Neutrophil (primary cell): ENCODE measurements around the gene THRAP3.

Source experiments
- H3K27ac ChIP-seq: fragments of 200-600 bp; sonication (generic); 2 replicates; pipeline ENCODE4 v1.5.1; 2016; ENCODE audit warnings: mild to moderate bottlenecking, moderate library complexity
- H3K27me3 ChIP-seq: fragments of 200-600 bp; sonication (generic); 2 replicates; pipeline ENCODE4 v1.6.0; 2016; ENCODE audit warnings: mild to moderate bottlenecking
- H3K36me3 ChIP-seq: fragments of 200-600 bp; sonication (generic); 2 replicates; pipeline ENCODE4 v1.5.1; 2017
- H3K4me1 ChIP-seq, 2 experiments: fragments of 200-600 bp in 1 of 2; sonication (generic) in 1 of 2; 1 replicate in 1 of 2; 2 replicates in 1 of 2; pipeline versions ENCODE4 v1.5.1 to v1.6.1; 2013 to 2016; ENCODE audit warnings: low read depth in 1 of 2, low read length in 1 of 2, mild to moderate bottlenecking in 1 of 2, moderate library complexity in 1 of 2; ENCODE audit not compliant: control insufficient read depth in 1 of 2, insufficient read depth in 1 of 2
- H3K4me3 ChIP-seq, 2 experiments: fragments of 200-600 bp in 1 of 2; sonication (generic) in 1 of 2; 1 replicate in 1 of 2; 2 replicates in 1 of 2; pipeline ENCODE4 v1.5.1; 2013 to 2016; ENCODE audit warnings: low read depth in 1 of 2, low read length in 1 of 2, mild to moderate bottlenecking in 1 of 2, moderate library complexity in 1 of 2
- H3K9me3 ChIP-seq: fragments of 200-600 bp; sonication (generic); 2 replicates; pipeline ENCODE4 v1.5.1; 2016
- TF ChIP-seq, protein P1 (sequence below): fragments of 200-600 bp; sonication (generic); IDR thresholded peaks from 2 replicates; pipeline ENCODE4 v1.5.1; 2016; ENCODE audit warnings: antibody characterized with exemption

Gene THRAP3

DNA sequence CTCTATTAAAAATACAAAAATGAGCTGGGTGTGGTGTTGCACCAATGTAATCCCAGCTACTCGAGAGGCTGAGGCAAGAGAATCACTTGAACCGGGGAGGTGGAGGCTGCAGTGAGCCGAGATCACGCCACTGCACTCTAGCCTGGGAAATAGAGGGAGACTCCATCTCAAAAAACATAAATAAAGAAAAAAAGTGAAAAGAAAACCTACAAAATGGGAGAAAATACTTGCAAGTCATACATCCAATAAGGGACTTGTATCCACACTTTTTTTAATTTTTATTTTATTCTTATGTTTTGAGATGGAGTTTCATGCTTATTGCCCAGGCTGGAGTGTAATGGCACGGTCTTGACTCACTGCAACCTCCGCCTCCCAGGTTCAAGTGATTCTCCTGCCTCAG is 52.4 kb downstream of the THRAP3 start:
- H3K9me3 ChIP-seq = no peaks in the 10 kb centered on the region
- no peaks in the 10 kb centered on the region for H3K4me1 ChIP-seq
- TF ChIP-seq, protein P1, sequence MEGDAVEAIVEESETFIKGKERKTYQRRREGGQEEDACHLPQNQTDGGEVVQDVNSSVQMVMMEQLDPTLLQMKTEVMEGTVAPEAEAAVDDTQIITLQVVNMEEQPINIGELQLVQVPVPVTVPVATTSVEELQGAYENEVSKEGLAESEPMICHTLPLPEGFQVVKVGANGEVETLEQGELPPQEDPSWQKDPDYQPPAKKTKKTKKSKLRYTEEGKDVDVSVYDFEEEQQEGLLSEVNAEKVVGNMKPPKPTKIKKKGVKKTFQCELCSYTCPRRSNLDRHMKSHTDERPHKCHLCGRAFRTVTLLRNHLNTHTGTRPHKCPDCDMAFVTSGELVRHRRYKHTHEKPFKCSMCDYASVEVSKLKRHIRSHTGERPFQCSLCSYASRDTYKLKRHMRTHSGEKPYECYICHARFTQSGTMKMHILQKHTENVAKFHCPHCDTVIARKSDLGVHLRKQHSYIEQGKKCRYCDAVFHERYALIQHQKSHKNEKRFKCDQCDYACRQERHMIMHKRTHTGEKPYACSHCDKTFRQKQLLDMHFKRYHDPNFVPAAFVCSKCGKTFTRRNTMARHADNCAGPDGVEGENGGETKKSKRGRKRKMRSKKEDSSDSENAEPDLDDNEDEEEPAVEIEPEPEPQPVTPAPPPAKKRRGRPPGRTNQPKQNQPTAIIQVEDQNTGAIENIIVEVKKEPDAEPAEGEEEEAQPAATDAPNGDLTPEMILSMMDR = no peak
- H3K4me3 ChIP-seq = no peak overlapping the region
- H3K27me3 ChIP-seq = no peaks in the 10 kb centered on the region
- peaks cover 9% of the 10 kb centered on the region for H3K36me3 ChIP-seq
- H3K27ac ChIP-seq = no peak overlapping the region

DNA sequence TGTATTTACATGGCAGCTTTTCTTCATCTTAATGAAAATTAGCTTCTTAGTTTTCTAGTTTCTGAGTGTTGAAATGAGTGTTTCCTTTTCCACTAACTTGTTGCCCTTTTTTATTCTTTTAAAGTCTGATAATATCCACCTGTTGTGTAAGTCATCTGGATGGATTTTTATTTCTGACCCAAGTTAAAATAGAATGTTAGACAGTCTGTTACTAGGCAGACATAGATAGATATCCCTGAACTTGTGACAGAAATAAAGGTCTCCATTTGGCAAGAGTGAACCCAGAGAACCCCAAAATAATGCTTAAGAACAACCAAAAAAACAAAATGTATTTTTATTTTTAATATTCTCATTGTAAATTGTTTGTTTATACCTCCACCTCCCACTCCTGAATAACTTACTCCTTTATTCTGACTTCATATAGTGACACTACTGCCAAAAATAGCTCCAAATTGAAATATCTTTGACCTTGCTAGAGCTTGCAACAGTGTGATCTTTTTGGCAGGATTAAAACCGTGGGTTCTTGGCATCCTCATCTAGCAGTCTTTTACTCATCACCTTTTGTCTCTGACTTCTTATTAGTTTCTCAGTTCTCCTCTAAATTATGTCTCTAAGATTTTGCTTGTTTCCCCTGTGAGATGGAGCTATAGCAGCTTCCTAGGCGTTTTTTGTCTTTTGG is 55.0 kb downstream of the THRAP3 start:
- no peak overlapping the region for H3K27ac ChIP-seq
- H3K27me3 ChIP-seq = no peaks in the 10 kb centered on the region
- H3K9me3 ChIP-seq = no peaks in the 10 kb centered on the region
- no peaks in the 10 kb centered on the region for H3K4me1 ChIP-seq
- H3K36me3 ChIP-seq = peaks cover 20% of the 10 kb centered on the region
- TF ChIP-seq, protein P1 = no peak
- H3K4me3 ChIP-seq = no peak overlapping the region

DNA sequence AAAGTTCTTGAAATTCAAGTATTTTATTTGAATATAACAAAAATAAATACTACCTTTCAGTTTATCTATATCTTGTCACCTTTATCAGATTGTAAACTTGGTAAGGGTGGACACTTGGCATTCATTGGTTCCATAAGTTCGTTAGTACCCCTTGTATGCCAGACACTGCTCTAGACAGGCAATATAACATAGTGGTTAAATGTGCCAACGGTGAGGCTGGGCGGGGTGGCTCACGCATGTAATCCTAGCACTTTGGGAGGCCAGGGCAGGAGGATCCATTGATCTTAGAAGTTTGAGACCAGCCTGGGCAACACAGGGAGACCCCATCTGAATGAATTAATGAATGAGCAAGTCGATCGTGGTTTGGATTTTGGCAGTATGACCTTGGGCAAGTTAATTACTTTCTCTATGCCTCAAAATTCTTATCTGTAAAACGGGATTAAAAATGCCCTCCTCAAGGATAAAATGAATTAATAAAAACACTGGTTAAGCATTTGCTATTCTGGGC is 55.6 kb downstream of the THRAP3 start:
- no peaks in the 10 kb centered on the region for H3K9me3 ChIP-seq
- H3K27ac ChIP-seq = peak overlapping the region; percentile 1

DNA sequence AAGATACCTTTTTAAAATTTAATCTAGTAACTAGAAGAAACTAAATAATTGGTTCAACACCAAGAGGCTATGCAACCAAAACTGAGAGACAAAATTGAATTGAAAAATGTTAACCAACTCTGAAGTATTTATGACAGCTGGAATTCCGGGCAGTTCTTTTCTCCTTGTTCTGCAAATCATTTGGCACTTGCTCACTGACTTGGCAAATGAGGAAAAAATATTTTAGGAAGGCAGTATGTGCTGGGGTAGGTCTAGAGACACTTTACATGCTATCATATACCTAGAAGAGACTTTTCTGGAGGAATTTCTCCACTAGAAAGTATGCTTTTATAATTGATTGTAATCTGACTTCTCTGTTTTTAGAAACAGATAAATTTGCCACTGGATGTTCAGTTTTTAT is 59.8 kb downstream of the THRAP3 start:
- H3K4me3 ChIP-seq = no peak overlapping the region
- TF ChIP-seq, protein P1 = no peak
- peaks cover 62% of the 10 kb centered on the region for H3K36me3 ChIP-seq
- no peaks in the 10 kb centered on the region for H3K9me3 ChIP-seq
- peaks cover 0 to 3% of the 10 kb centered on the region in 2 experiments for H3K4me1 ChIP-seq
- peak overlapping the region; percentile 37 for H3K27ac ChIP-seq
- no peaks in the 10 kb centered on the region for H3K27me3 ChIP-seq

More for the DNA sequence above, 55.6 kb downstream of the THRAP3 start:
- H3K36me3 ChIP-seq = peaks cover 26% of the 10 kb centered on the region
- H3K4me3 ChIP-seq = no peak overlapping the region
- no peaks in the 10 kb centered on the region for H3K27me3 ChIP-seq
- no peaks in the 10 kb centered on the region for H3K4me1 ChIP-seq
- TF ChIP-seq, protein P1 = no peak

DNA sequence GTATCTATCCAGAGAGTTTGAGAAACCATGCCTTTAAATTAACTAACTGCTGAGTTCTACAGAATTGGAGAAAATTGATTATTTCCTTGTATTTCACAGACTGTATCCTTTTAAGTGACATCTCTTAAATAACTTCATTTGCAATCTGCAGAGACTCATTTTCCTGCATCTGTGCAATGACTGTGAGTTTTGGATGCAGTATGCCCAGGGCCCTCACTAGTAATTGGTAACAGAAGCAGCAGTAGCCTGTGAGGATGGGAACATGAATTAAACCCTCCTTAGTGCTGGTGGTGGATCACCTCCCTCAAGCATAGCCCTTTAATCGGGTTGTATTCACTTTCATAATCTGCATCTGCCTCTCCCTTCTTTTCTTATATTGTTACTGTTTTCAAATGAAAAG is 60.3 kb downstream of the THRAP3 start:
- no peaks in the 10 kb centered on the region for H3K9me3 ChIP-seq
- peaks cover 67% of the 10 kb centered on the region for H3K36me3 ChIP-seq
- peak overlapping the region; percentile 37 for H3K27ac ChIP-seq
- TF ChIP-seq, protein P1 = no peak
- H3K27me3 ChIP-seq = no peaks in the 10 kb centered on the region
- H3K4me1 ChIP-seq = peaks cover 0 to 3% of the 10 kb centered on the region in 2 experiments
- no peak overlapping the region for H3K4me3 ChIP-seq
